PC-3 (cell line): ENCODE results near the gene PRSS33. TPM values are rescaled to one million over a fixed set of nuclear protein-coding genes. Genes with fewer than 3 reads are reported as not detected.

Experiments used
- ATAC-seq: fragments of 200-7000 bp; cut with Tn5 transposase; 2 replicates; pipeline ENCODE4 v1.9.1; 2020; ENCODE audit warnings: mild to moderate bottlenecking, moderate library complexity
- BruUV-seq: library from RNA; stranded (reverse); fragments of 400-500 nt; replicated peaks from 2 replicates; lab custom pipeline; 2021; lab: Mats Ljungman, UMichigan
- CTCF ChIA-PET: fragments of 300-600 bp; sonication (Branson Sonifier 250); formaldehyde crosslinking; loops from one replicate; lab custom pipeline; 2022; ENCODE audit warnings: antibody characterized with exemption; lab: Charles Lee
- POLR2A ChIA-PET: fragments of 300-600 bp; sonication (Branson Sonifier 250); formaldehyde crosslinking; loops from one replicate; lab custom pipeline; 2022; ENCODE audit warnings: antibody characterized with exemption; ENCODE audit not compliant: unreplicated experiment; lab: Charles Lee
- DNase-seq: peaks from one replicate; pipeline ENCODE4 v3.0.0-alpha.2; 2015
- H2AFZ ChIP-seq: fragments of 300-600 bp; sonication (generic); 2 replicates; pipeline ENCODE4 v1.6.0; 2016; ENCODE audit warnings: antibody characterized with exemption, low read length
- H3F3A ChIP-seq: fragments of 300-600 bp; sonication (generic); one replicate; pipeline ENCODE4 v1.6.0; 2017; ENCODE audit warnings: antibody characterized with exemption, low read length, control low read depth, mild to moderate bottlenecking; ENCODE audit not compliant: unreplicated experiment
- H3K27ac ChIP-seq: fragments of 300-600 bp; sonication (generic); 2 replicates; pipeline ENCODE4 v1.5.1; 2016; ENCODE audit warnings: mild to moderate bottlenecking, low read length
- H3K27me3 ChIP-seq: fragments of 300-600 bp; sonication (generic); 2 replicates; pipeline ENCODE4 v1.6.1; 2016; ENCODE audit warnings: low read length, mixed read lengths
- H3K36me3 ChIP-seq: fragments of 300-600 bp; sonication (generic); 2 replicates; pipeline ENCODE4 v1.6.1; 2016; ENCODE audit warnings: low read depth, mixed run types, low read length, mixed read lengths
- H3K4me1 ChIP-seq: fragments of 300-600 bp; sonication (generic); 2 replicates; pipeline ENCODE4 v1.5.1; 2016; ENCODE audit warnings: low read length; ENCODE audit not compliant: insufficient read depth
- H3K4me2 ChIP-seq: fragments of 300-600 bp; sonication (generic); 2 replicates; pipeline ENCODE4 v1.6.0; 2016; ENCODE audit warnings: low read length
- H3K4me3 ChIP-seq: fragments of 300-600 bp; sonication (generic); 2 replicates; pipeline ENCODE4 v1.5.1; 2016; ENCODE audit warnings: mild to moderate bottlenecking, low read length, mixed read lengths
- H3K79me2 ChIP-seq: fragments of 300-600 bp; sonication (generic); 2 replicates; pipeline ENCODE4 v1.6.1; 2017; ENCODE audit warnings: low read length, mixed read lengths
- H3K9ac ChIP-seq: fragments of 300-600 bp; sonication (generic); 2 replicates; pipeline ENCODE4 v1.6.0; 2016; ENCODE audit warnings: mild to moderate bottlenecking, low read length
- H3K9me2 ChIP-seq: fragments of 300-600 bp; sonication (generic); replicated peaks from 2 replicates; pipeline ENCODE4 v1.6.1; 2016; ENCODE audit warnings: mixed run types, low read length, mixed read lengths
- H3K9me3 ChIP-seq: fragments of 300-600 bp; sonication (generic); 2 replicates; pipeline ENCODE4 v1.6.1; 2016; ENCODE audit warnings: low read length, mixed read lengths
- H4K20me1 ChIP-seq: fragments of 300-600 bp; sonication (generic); 2 replicates; pipeline ENCODE4 v1.6.1; 2016; ENCODE audit warnings: low read length, mixed read lengths
- EZH2 ChIP-seq: fragments of 300-600 bp; sonication (generic); IDR thresholded peaks from one replicate; pipeline ENCODE4 v1.6.1; 2017; ENCODE audit warnings: antibody characterized with exemption, mild to moderate bottlenecking, low read length; ENCODE audit not compliant: unreplicated experiment
- EZH2phosphoT487 ChIP-seq: fragments of 300-600 bp; sonication (generic); IDR thresholded peaks from 2 replicates; pipeline ENCODE4 v1.6.1; 2018; ENCODE audit warnings: mild to moderate bottlenecking, antibody characterized with exemption, low read length, borderline replicate concordance
- intact Hi-C: fragments of 100-400 bp; cut with micrococcal nuclease; formaldehyde crosslinking; loops from 2 replicates; pipeline ENCODE4 v1.9.0; 2023
- total RNA-seq: library from RNA; depleted of rRNA; stranded (reverse); fragments of >200 nt; gene quantifications from 2 replicates; pipeline ENCODE4 v1.2.3, GENCODE V29; 2014
- TF ChIP-seq, protein P1 (sequence below): fragments of 300-600 bp; sonication (generic); conservative IDR thresholded peaks from 2 replicates; pipeline ENCODE4 v1.5.1; 2017; ENCODE audit warnings: antibody characterized with exemption, low read depth, mild to moderate bottlenecking, low read length

Gene PRSS33
- total RNA-seq, 1 experiment from 2014 or later, result 0.11 TPM

GRCh38 chr16:2774161-2774891 is 13.0 kb downstream of the PRSS33 start:
- Histone ChIP-seq H3K4me2 (no peak overlapping the region), H3K27me3 (no peaks in the 10 kb centered on the region), H3K9ac (no peak overlapping the region), H3K79me2 (peaks cover 55% of the 10 kb centered on the region), H3K4me3 (no peak overlapping the region), H3K4me1 (peaks cover 20% of the 10 kb centered on the region), H3F3A (no peaks in the 10 kb centered on the region), H2AFZ (no peak overlapping the region), H4K20me1 (no peaks in the 10 kb centered on the region), H3K9me2 (no peaks in the 10 kb centered on the region), H3K36me3 (peaks cover 13% of the 10 kb centered on the region), H3K27ac (no peak overlapping the region), H3K9me3 (no peaks in the 10 kb centered on the region)
- no TSS peak for BruUV-seq
- ATAC-seq, result no peak
- POLR2A ChIA-PET, result interaction anchor here (0.6 kb wide), 1 partner anchor 22 kb away, joined by 6 read pairs; the partner anchor contains the start of gene SRRM2
- CTCF ChIA-PET, result no interaction called here
- TF ChIP-seq EZH2, result no peak
- TF ChIP-seq, protein P1, sequence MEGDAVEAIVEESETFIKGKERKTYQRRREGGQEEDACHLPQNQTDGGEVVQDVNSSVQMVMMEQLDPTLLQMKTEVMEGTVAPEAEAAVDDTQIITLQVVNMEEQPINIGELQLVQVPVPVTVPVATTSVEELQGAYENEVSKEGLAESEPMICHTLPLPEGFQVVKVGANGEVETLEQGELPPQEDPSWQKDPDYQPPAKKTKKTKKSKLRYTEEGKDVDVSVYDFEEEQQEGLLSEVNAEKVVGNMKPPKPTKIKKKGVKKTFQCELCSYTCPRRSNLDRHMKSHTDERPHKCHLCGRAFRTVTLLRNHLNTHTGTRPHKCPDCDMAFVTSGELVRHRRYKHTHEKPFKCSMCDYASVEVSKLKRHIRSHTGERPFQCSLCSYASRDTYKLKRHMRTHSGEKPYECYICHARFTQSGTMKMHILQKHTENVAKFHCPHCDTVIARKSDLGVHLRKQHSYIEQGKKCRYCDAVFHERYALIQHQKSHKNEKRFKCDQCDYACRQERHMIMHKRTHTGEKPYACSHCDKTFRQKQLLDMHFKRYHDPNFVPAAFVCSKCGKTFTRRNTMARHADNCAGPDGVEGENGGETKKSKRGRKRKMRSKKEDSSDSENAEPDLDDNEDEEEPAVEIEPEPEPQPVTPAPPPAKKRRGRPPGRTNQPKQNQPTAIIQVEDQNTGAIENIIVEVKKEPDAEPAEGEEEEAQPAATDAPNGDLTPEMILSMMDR, result no peak
- TF ChIP-seq EZH2phosphoT487, result no peak
- intact Hi-C loops, result loop anchor here (10.0 kb wide), 1 partner anchor 50 kb away; no protein-coding TSS in a partner anchor
- DNase-seq, result no peak

GRCh38 chr16:2773188-2773968 is 14.0 kb downstream of the PRSS33 start:
- H3K4me2 ChIP-seq, result no peak overlapping the region
- TF ChIP-seq EZH2phosphoT487 (no peak), EZH2 (no peak)
- TF ChIP-seq, protein P1, result no peak
- H3K4me1 ChIP-seq, result peaks cover 17% of the 10 kb centered on the region
- no peak overlapping the region for H3K4me3 ChIP-seq
- peaks cover 17% of the 10 kb centered on the region for H3K36me3 ChIP-seq
- H3F3A ChIP-seq, result no peaks in the 10 kb centered on the region
- POLR2A ChIA-PET, result no interaction called here
- ATAC-seq, result no peak
- H3K9me3 ChIP-seq, result no peaks in the 10 kb centered on the region
- intact Hi-C loops, result loop anchor here (10.0 kb wide), 1 partner anchor 51 kb away; no protein-coding TSS in a partner anchor
- peaks cover 51% of the 10 kb centered on the region for H3K79me2 ChIP-seq
- peak overlapping the region; percentile 23; the same call in 1 of the 2 replicates for H3K27ac ChIP-seq
- CTCF ChIA-PET, result no interaction called here
- no peak overlapping the region for H2AFZ ChIP-seq
- DNase-seq, result peak; percentile 50
- H3K9me2 ChIP-seq, result no peaks in the 10 kb centered on the region
- H3K9ac ChIP-seq, result no peak overlapping the region
- BruUV-seq, result no TSS peak
- H4K20me1 ChIP-seq, result no peaks in the 10 kb centered on the region
- H3K27me3 ChIP-seq, result no peaks in the 10 kb centered on the region
